HepG2 (cell line): Measurements from ENCODE around the gene TBC1D1. TPM values are rescaled to one million over a fixed set of nuclear protein-coding genes. Genes with fewer than 3 reads are reported as not detected.
A peak's percentile ranks its signal among the peaks of the same experiment; 100 is the strongest.

Experiments used
- BCLAF1 ChIP-seq: fragments of 450-650 bp; IDR thresholded peaks from 2 replicates; pipeline ENCODE4 v1.6.1; 2017; ENCODE audit warnings: mild to moderate bottlenecking
- FOXA3 ChIP-seq: IDR thresholded peaks from 2 replicates; pipeline ENCODE4 v1.6.1; 2016; ENCODE audit warnings: missing genetic modification reagents, missing compliant biosample characterization
- FOXO4 ChIP-seq: sonication (generic); formaldehyde crosslinking; conservative IDR thresholded peaks from 2 replicates; pipeline ENCODE4 v1.8.1; 2023; ENCODE audit warnings: missing genetic modification reagents
- HOXA9 ChIP-seq: sonication (generic); formaldehyde crosslinking; IDR thresholded peaks from 2 replicates; pipeline ENCODE4 v1.8.1; 2022; ENCODE audit warnings: missing genetic modification reagents, mild to moderate bottlenecking, moderate library complexity, borderline replicate concordance
- KDM5B ChIP-seq: sonication (generic); formaldehyde crosslinking; IDR thresholded peaks from 2 replicates; pipeline ENCODE4 v1.4.0; 2020; ENCODE audit warnings: missing genetic modification reagents, mild to moderate bottlenecking, borderline replicate concordance
- MAF1 ChIP-seq: sonication (generic); formaldehyde crosslinking; IDR thresholded peaks from 2 replicates; pipeline ENCODE4 v1.5.0; 2020; ENCODE audit warnings: missing genetic modification reagents, borderline replicate concordance
- RAD21 ChIP-seq: fragments of 450-650 bp; formaldehyde crosslinking; IDR thresholded peaks from 2 replicates; pipeline ENCODE4 v1.5.0; 2020; ENCODE audit warnings: mild to moderate bottlenecking
- RBM22 ChIP-seq: fragments of 200-400 bp; formaldehyde crosslinking; optimal IDR thresholded peaks from 2 replicates; pipeline ENCODE3; 2017; ENCODE audit warnings: mild to moderate bottlenecking, low read length, moderate library complexity
- TFDP1 ChIP-seq: IDR thresholded peaks from 2 replicates; pipeline ENCODE4 v1.6.1; 2016; ENCODE audit warnings: missing compliant biosample characterization, missing genetic modification reagents, borderline replicate concordance
- TIGD3 ChIP-seq: sonication (generic); formaldehyde crosslinking; IDR thresholded peaks from 2 replicates; pipeline ENCODE4 v1.5.1; 2020; ENCODE audit warnings: mild to moderate bottlenecking, missing genetic modification reagents, borderline replicate concordance
- ZFP41 ChIP-seq: sonication (generic); formaldehyde crosslinking; IDR thresholded peaks from 2 replicates; pipeline ENCODE4 v1.4.0; 2020; ENCODE audit warnings: mild to moderate bottlenecking, missing genetic modification reagents, borderline replicate concordance
- ZHX1 ChIP-seq: sonication (generic); formaldehyde crosslinking; IDR thresholded peaks from 2 replicates; pipeline ENCODE4 v1.8.1; 2022; ENCODE audit warnings: low read depth, mild to moderate bottlenecking, missing genetic modification reagents
- ZKSCAN8 ChIP-seq: IDR thresholded peaks from 2 replicates; pipeline ENCODE4 v1.6.1; 2016; ENCODE audit warnings: borderline replicate concordance, missing genetic modification reagents, missing compliant biosample characterization
- ZNF264 ChIP-seq: sonication (generic); formaldehyde crosslinking; IDR thresholded peaks from 2 replicates; pipeline ENCODE4 v1.4.0; 2020; ENCODE audit warnings: missing genetic modification reagents
- ZNF274 ChIP-seq: sonication (generic); formaldehyde crosslinking; IDR thresholded peaks from 2 replicates; pipeline ENCODE4 v1.5.1; 2020; ENCODE audit warnings: mild to moderate bottlenecking, missing genetic modification reagents
- ZNF441 ChIP-seq: sonication (generic); formaldehyde crosslinking; IDR thresholded peaks from 2 replicates; pipeline ENCODE4 v1.7.0; 2021; ENCODE audit warnings: missing genetic modification reagents, borderline replicate concordance
- ZNF567 ChIP-seq: sonication (generic); formaldehyde crosslinking; IDR thresholded peaks from 2 replicates; pipeline ENCODE4 v1.8.1; 2023; ENCODE audit warnings: mild to moderate bottlenecking, missing genetic modification reagents, borderline replicate concordance
- polyA plus RNA-seq, 8 experiments: library from polyadenylated mRNA; depleted of rRNA in 3 of 8; stranded (reverse) in 7 of 8; unstranded in 1 of 8; fragments of >200 nt; fragmentation: Illumina TruSeq in 4 of 8; extraction: Trizol in 4 of 8; gene quantifications; 2 replicates each; pipeline versions ENCODE4 v1.2.1 to v1.2.3, GENCODE V29; 2011 to 2016; ENCODE audit warnings: low read depth in 4 of 8, missing spikeins in 1 of 8, mixed read lengths in 1 of 8; ENCODE audit not compliant: insufficient read depth in 1 of 8
- total RNA-seq, 5 experiments: library from RNA; depleted of rRNA; stranded (reverse); fragments of >200 nt; fragmentation: Illumina TruSeq; extraction: Trizol; gene quantifications; 2 replicates each; pipeline ENCODE4 v1.2.3, GENCODE V29; 2016; ENCODE audit warnings: low read depth in 1 of 5

Gene TBC1D1
- total and polyA plus RNA-seq, 2 of the 13 experiments (the other 11 are each of a cell fraction or from before 2014, with no cell fraction given), result 37.3 to 62.8 TPM

- TF ChIP-seq FOXO4 (CRISPR knock-in tag), result 0 out of 2 replicates have a peak, but pooled peaks have one; percentile 10
- TF ChIP-seq ZHX1 (CRISPR knock-in tag), result peak; percentile 80; the same call in 1 of the 2 replicates
- TF ChIP-seq ZKSCAN8 (CRISPR knock-in tag), result peak; percentile 77; the same call in 1 of the 2 replicates
- TF ChIP-seq ZNF274 (CRISPR knock-in tag), result no peak
- no peak for TF ChIP-seq ZNF567 (CRISPR knock-in tag)
- TF ChIP-seq RAD21 (CRISPR knock-in tag), result 0 out of 2 replicates have a peak, but pooled peaks have one; percentile 17
- peak; percentile 37; the same call in 1 of the 2 replicates for TF ChIP-seq ZNF441
- TF ChIP-seq KDM5B (CRISPR knock-in tag), result no peak
- no peak for TF ChIP-seq TIGD3 (CRISPR knock-in tag)
- TF ChIP-seq HOXA9 (CRISPR knock-in tag), result no peak; the same call in 1 of the 2 replicates
- no peak for TF ChIP-seq MAF1 (CRISPR knock-in tag)
- no peak for TF ChIP-seq RBM22
- TF ChIP-seq ZNF264 (CRISPR knock-in tag), result peak; percentile 77; the same call in 1 of the 2 replicates
- no peak for TF ChIP-seq BCLAF1
- TF ChIP-seq TFDP1, result no peak
- TF ChIP-seq ZFP41, result no peak
- peak; percentile 99 for TF ChIP-seq FOXA3 (CRISPR knock-in tag)
Measured at GRCh38 chr4:38132843-38133662, 242.2 kb downstream of the TBC1D1 start (continued).
